HepG2 (cell line): ENCODE data around the gene SENP7. TPM values are rescaled to one million over a fixed set of nuclear protein-coding genes. Genes with fewer than 3 reads are reported as not detected.

ENCODE experiments used
- ARID4A ChIP-seq: sonication (generic); formaldehyde crosslinking; IDR thresholded peaks from 2 replicates; pipeline ENCODE4 v1.5.0; 2020; ENCODE audit warnings: mild to moderate bottlenecking, missing genetic modification reagents, borderline replicate concordance
- ARNT2 ChIP-seq: sonication (generic); formaldehyde crosslinking; IDR thresholded peaks from 2 replicates; pipeline ENCODE4 v1.8.0; 2022; ENCODE audit warnings: mild to moderate bottlenecking, low read depth, missing genetic modification reagents, moderate library complexity
- CBX5 ChIP-seq: sonication (generic); formaldehyde crosslinking; IDR thresholded peaks from 2 replicates; pipeline ENCODE4 v1.4.0; 2020; ENCODE audit warnings: missing genetic modification reagents, borderline replicate concordance
- CC2D1A ChIP-seq: sonication (generic); formaldehyde crosslinking; IDR thresholded peaks from 2 replicates; pipeline ENCODE4 v1.8.1; 2023; ENCODE audit warnings: mild to moderate bottlenecking, missing genetic modification reagents
- ELF1 ChIP-seq: sonication (generic); formaldehyde crosslinking; IDR thresholded peaks from 2 replicates; pipeline ENCODE4 v1.4.0; 2020; ENCODE audit warnings: missing genetic modification reagents
- EZH2 ChIP-seq: conservative IDR thresholded peaks from 2 replicates; pipeline ENCODE4 v1.6.1; 2012; ENCODE audit warnings: mild to moderate bottlenecking, low read depth, low read length, moderate library complexity
- FOXP4 ChIP-seq: sonication (generic); formaldehyde crosslinking; IDR thresholded peaks from 2 replicates; pipeline ENCODE4 v1.4.0; 2020; ENCODE audit warnings: missing genetic modification reagents
- GLI4 ChIP-seq: sonication (generic); formaldehyde crosslinking; IDR thresholded peaks from 2 replicates; pipeline ENCODE4 v1.5.1; 2020; ENCODE audit warnings: missing genetic modification reagents, mild to moderate bottlenecking, moderate library complexity, borderline replicate concordance
- HOXD1 ChIP-seq: sonication (generic); formaldehyde crosslinking; IDR thresholded peaks from 2 replicates; pipeline ENCODE4 v1.5.0; 2020; ENCODE audit warnings: missing genetic modification reagents
- KLF6 ChIP-seq: IDR thresholded peaks from 2 replicates; pipeline ENCODE4 v1.8.0; 2016; ENCODE audit warnings: missing biosample characterization, missing genetic modification reagents
- MAFF ChIP-seq: IDR thresholded peaks from 2 replicates; pipeline ENCODE4 v1.6.1; 2011; ENCODE audit warnings: low read depth, low read length, improper control_type of control experiment
- MBNL3 ChIP-seq: fragments of 250-450 bp; sonication (Bioruptor Pico); conservative IDR thresholded peaks from 2 replicates; pipeline ENCODE4 v1.8.0; 2022; ENCODE audit warnings: mild to moderate bottlenecking, inconsistent platforms
- SCMH1 ChIP-seq: sonication (generic); formaldehyde crosslinking; IDR thresholded peaks from 2 replicates; pipeline ENCODE4 v1.9.0; 2021; ENCODE audit warnings: missing genetic modification reagents, mild to moderate bottlenecking, borderline replicate concordance
- SP1 ChIP-seq, 2 experiments: fragments of 450-650 bp in 1 of 2; sonication (generic) in 1 of 2; formaldehyde crosslinking in 1 of 2; IDR thresholded peaks; 2 replicates each; pipeline versions ENCODE4 v1.4.0 to v1.6.1; 2016 to 2020; ENCODE audit warnings: missing genetic modification reagents in 1 of 2
- YEATS2 ChIP-seq: sonication (generic); formaldehyde crosslinking; IDR thresholded peaks from 2 replicates; pipeline ENCODE4 v1.4.0; 2020; ENCODE audit warnings: missing genetic modification reagents, borderline replicate concordance
- ZBTB49 ChIP-seq: sonication (generic); formaldehyde crosslinking; IDR thresholded peaks from 2 replicates; pipeline ENCODE4 v1.4.0; 2020; ENCODE audit warnings: missing genetic modification reagents, borderline replicate concordance
- ZFP37 ChIP-seq: sonication (generic); formaldehyde crosslinking; IDR thresholded peaks from 2 replicates; pipeline ENCODE4 v1.4.0; 2020; ENCODE audit warnings: missing genetic modification reagents, borderline replicate concordance
- ZFYVE20 ChIP-seq: sonication (generic); formaldehyde crosslinking; IDR thresholded peaks from 2 replicates; pipeline ENCODE4 v1.8.0; 2023; ENCODE audit warnings: low read depth, mild to moderate bottlenecking, moderate library complexity, missing genetic modification reagents, borderline replicate concordance
- ZNF101 ChIP-seq: sonication (generic); formaldehyde crosslinking; IDR thresholded peaks from 2 replicates; pipeline ENCODE4 v1.4.0; 2020; ENCODE audit warnings: mild to moderate bottlenecking, low read depth, missing genetic modification reagents, borderline replicate concordance
- ZNF660 ChIP-seq: sonication (generic); formaldehyde crosslinking; IDR thresholded peaks from 2 replicates; pipeline ENCODE4 v1.5.1; 2020; ENCODE audit warnings: mild to moderate bottlenecking, low read depth, missing genetic modification reagents, borderline replicate concordance
- polyA plus RNA-seq, 8 experiments: library from polyadenylated mRNA; depleted of rRNA in 3 of 8; stranded (reverse) in 7 of 8; unstranded in 1 of 8; fragments of >200 nt; fragmentation: Illumina TruSeq in 4 of 8; extraction: Trizol in 4 of 8; gene quantifications; 2 replicates each; pipeline versions ENCODE4 v1.2.1 to v1.2.3, GENCODE V29; 2011 to 2016; ENCODE audit warnings: low read depth in 4 of 8, missing spikeins in 1 of 8, mixed read lengths in 1 of 8; ENCODE audit not compliant: insufficient read depth in 1 of 8
- total RNA-seq, 5 experiments: library from RNA; depleted of rRNA; stranded (reverse); fragments of >200 nt; fragmentation: Illumina TruSeq; extraction: Trizol; gene quantifications; 2 replicates each; pipeline ENCODE4 v1.2.3, GENCODE V29; 2016; ENCODE audit warnings: low read depth in 1 of 5

SENP7 gene
- total and polyA plus RNA-seq, 2 of the 13 experiments (the other 11 are each of a cell fraction or from before 2014, with no cell fraction given), result 9.1 to 10.3 TPM

- TF ChIP-seq CBX5 (CRISPR knock-in tag) (peak; percentile 89; the same call in 1 of the 2 replicates), SCMH1 (CRISPR knock-in tag) (no peak), ZFP37 (CRISPR knock-in tag) (no peak), ZNF101 (CRISPR knock-in tag) (no peak), ZFYVE20 (CRISPR knock-in tag) (no peak), HOXD1 (CRISPR knock-in tag) (0 out of 2 replicates have a peak, but pooled peaks have one; percentile 59), MBNL3 (CRISPR knock-in tag) (no peak), ARID4A (CRISPR knock-in tag) (peak; percentile 85; the same call in 1 of the 2 replicates), CC2D1A (CRISPR knock-in tag) (0 out of 2 replicates have a peak, but pooled peaks have one; percentile 15), KLF6 (CRISPR knock-in tag) (0 out of 2 replicates have a peak, but pooled peaks have one; percentile 39), SP1 (IDR thresholded peaks at IDR 0.05) (no peak), SP1 (CRISPR knock-in tag; IDR thresholded peaks at IDR 0.05) (peak; percentile 48), GLI4 (no peak), ZBTB49 (CRISPR knock-in tag) (no peak), MAFF (no peak), ZNF660 (CRISPR knock-in tag) (no peak), ARNT2 (CRISPR knock-in tag) (peak; percentile 70; the same call in 1 of the 2 replicates), ELF1 (CRISPR knock-in tag) (peak; percentile 79), YEATS2 (peak; percentile 97), EZH2 (no peak), FOXP4 (CRISPR knock-in tag) (peak; percentile 46; the same call in 1 of the 2 replicates)
These were observed 48.8 kb upstream of the SENP7 start, which contains the start of gene TRMT10C (continued) for GRCh38 chr3:101561630-101562328.
